GM12878 (cell line): ENCODE results near the gene SPN. TPM values are rescaled to one million over a fixed set of nuclear protein-coding genes. Genes with fewer than 3 reads are reported as not detected.
"Not testable (repeated sequence)": the region's sequence is repeated elsewhere in the genome, so short reads cannot be mapped to it uniquely, and the experiment has no call there.

Source experiments
- ATAC-seq: fragments of 200-7000 bp; cut with Tn5 transposase; 3 replicates; pipeline ENCODE4 v1.9.1; 2020; ENCODE audit warnings: mild to moderate bottlenecking, moderate library complexity
- BruUV-seq: library from RNA; stranded (reverse); fragments of 400-500 nt; replicated peaks from 2 replicates; lab custom pipeline; 2021; lab: Mats Ljungman, UMichigan
- CTCF ChIA-PET: fragments of 300-600 bp; sonication (Branson Sonifier 250); formaldehyde crosslinking; extraction: SDS; loops from one replicate; lab custom pipeline; 2021; ENCODE audit warnings: inconsistent platforms; lab: Yijun Ruan, JAX
- POLR2A ChIA-PET: fragments of 350-600 bp; formaldehyde crosslinking; extraction: SDS; loops from one replicate; lab custom pipeline; 2021; ENCODE audit warnings: inconsistent platforms; lab: Charles Lee
- RAD21 ChIA-PET: fragments of 300-600 bp; sonication (Branson Sonifier 250); formaldehyde crosslinking; loops from one replicate; lab custom pipeline; 2023; ENCODE audit warnings: antibody characterized with exemption; ENCODE audit not compliant: unreplicated experiment; lab: Charles Lee
- SMC1A ChIA-PET: fragments of 300-600 bp; sonication (Branson Sonifier 250); formaldehyde crosslinking; loops from one replicate; lab custom pipeline; 2023; ENCODE audit not compliant: unreplicated experiment, uncharacterized antibody; lab: Charles Lee
- DNase-seq: peaks from one replicate; pipeline ENCODE4 v3.0.0-alpha.2; 2011; ENCODE audit warnings: low read depth, low spot score
- FAIRE-seq: peaks from 3 replicates; lab custom pipeline; 2011; peaks lifted over from hg19 to GRCh38; lab: Jason Lieb, UNC
- H2AFZ ChIP-seq: 2 replicates; pipeline ENCODE4 v1.6.0; 2011; ENCODE audit warnings: low read depth, low read length, control low read depth; ENCODE audit not compliant: control insufficient read depth
- H3K27ac ChIP-seq: 2 replicates; pipeline ENCODE4 v1.5.1; 2011; ENCODE audit warnings: control low read depth; ENCODE audit not compliant: control insufficient read depth, insufficient read depth
- H3K27me3 ChIP-seq, 2 experiments: replicated peaks in 1 of 2; 2 replicates each; pipeline versions ENCODE4 v1.6.0 to v1.6.1; 2011; ENCODE audit warnings: low read length in 1 of 2; ENCODE audit not compliant: control insufficient read depth in 2 of 2, insufficient read depth in 2 of 2
- H3K36me3 ChIP-seq, 2 experiments: 2 replicates each; pipeline ENCODE4 v1.5.1; 2011; ENCODE audit warnings: low read length in 1 of 2; ENCODE audit not compliant: control insufficient read depth in 2 of 2, insufficient read depth in 2 of 2
- H3K4me1 ChIP-seq: 2 replicates; pipeline ENCODE4 v1.6.1; 2011; ENCODE audit warnings: mild to moderate bottlenecking, low read length, moderate library complexity, mixed read lengths; ENCODE audit not compliant: control insufficient read depth, insufficient read depth
- H3K4me2 ChIP-seq: 2 replicates; pipeline ENCODE4 v1.6.0; 2011; ENCODE audit warnings: control low read depth; ENCODE audit not compliant: control insufficient read depth, insufficient read depth
- H3K4me3 ChIP-seq: fragments of 200-600 bp; sonication (generic); 2 replicates; pipeline ENCODE4 v1.5.1; 2016
- H3K79me2 ChIP-seq: 2 replicates; pipeline ENCODE4 v1.6.0; 2011; ENCODE audit warnings: low read length; ENCODE audit not compliant: control insufficient read depth, insufficient read depth
- H3K9ac ChIP-seq: 2 replicates; pipeline ENCODE4 v1.8.0; 2011; ENCODE audit warnings: low read length, control low read depth, mixed read lengths; ENCODE audit not compliant: control insufficient read depth, insufficient read depth
- H3K9me3 ChIP-seq: replicated peaks from 3 replicates; pipeline ENCODE4 v1.5.1; 2011; ENCODE audit warnings: mild to moderate bottlenecking, low read length; ENCODE audit not compliant: control insufficient read depth, insufficient read depth
- H4K20me1 ChIP-seq: 2 replicates; pipeline ENCODE4 v1.6.0; 2011; ENCODE audit not compliant: control insufficient read depth, insufficient read depth
- BHLHE40 ChIP-seq, 2 experiments: fragments of 450-650 bp in 1 of 2; IDR thresholded peaks; 2 replicates each; pipeline ENCODE4 v1.6.1; 2011 to 2017; ENCODE audit warnings: low read depth in 2 of 2, borderline replicate concordance in 1 of 2, improper control_type of control experiment in 1 of 2, low read length in 1 of 2, mild to moderate bottlenecking in 1 of 2
- EED ChIP-seq: sonication (generic); IDR thresholded peaks from 2 replicates; pipeline ENCODE4 v1.6.1; 2016; ENCODE audit warnings: antibody characterized with exemption, low read depth
- IKZF1 ChIP-seq: fragments of 450-650 bp; conservative IDR thresholded peaks from 2 replicates; pipeline ENCODE4 v1.6.1; 2017; ENCODE audit warnings: antibody characterized with exemption, mild to moderate bottlenecking
- IKZF2 ChIP-seq, 2 experiments: fragments of 450-650 bp; IDR thresholded peaks; 2 replicates each; pipeline ENCODE4 v1.6.1; 2017; ENCODE audit warnings: mild to moderate bottlenecking in 2 of 2, moderate library complexity in 2 of 2
- MTA2 ChIP-seq: fragments of 450-650 bp; IDR thresholded peaks from 2 replicates; pipeline ENCODE4 v1.6.1; 2016; ENCODE audit warnings: low read depth, mild to moderate bottlenecking, moderate library complexity
- NR2C1 ChIP-seq: fragments of 450-650 bp; IDR thresholded peaks from 2 replicates; pipeline ENCODE4 v1.6.1; 2017; ENCODE audit warnings: antibody characterized with exemption, mild to moderate bottlenecking, moderate library complexity
- NR2F1 ChIP-seq: fragments of 450-650 bp; conservative IDR thresholded peaks from 2 replicates; pipeline ENCODE4 v1.6.1; 2017; ENCODE audit warnings: mild to moderate bottlenecking
- ZNF687 ChIP-seq: fragments of 450-650 bp; IDR thresholded peaks from 2 replicates; pipeline ENCODE4 v1.6.1; 2017; ENCODE audit warnings: mild to moderate bottlenecking, moderate library complexity
- WGBS: methylation state at CpG from one replicate; pipeline ENCODE4 v1.1.6; 2016; ENCODE audit warnings: low lambda C conversion rate; ENCODE audit not compliant: insufficient replicate concordance, insufficient coverage; ENCODE audit errors: missing lambda C conversion rate; 5-methylcytosine and 5-hydroxymethylcytosine counted together
- in situ Hi-C: fragments of 300-500 bp; cut with MboI; formaldehyde crosslinking; loops from 9 replicates; pipeline ENCODE4 v1.14.3; 2018; ENCODE audit warnings: mixed read lengths
- intact Hi-C: fragments of 100-400 bp; cut with micrococcal nuclease; formaldehyde crosslinking; loops from one replicate; pipeline ENCODE4 v1.14.2; 2022; ENCODE audit not compliant: unreplicated experiment
- polyA plus RNA-seq, 11 experiments: library from polyadenylated mRNA; depleted of rRNA in 4 of 11; unstranded in 6 of 11; stranded (reverse) in 5 of 11; fragments of >200 nt; fragmentation: Nextera tagmentation in 4 of 11; fragmentation: Illumina TruSeq in 1 of 11; extraction: Ambion mirVana in 4 of 11; extraction: Trizol in 1 of 11; gene quantifications; 1 replicate in 1 of 11; 2 replicates in 10 of 11; pipeline versions ENCODE4 v1.2.1 to v1.2.3, GENCODE V29; 2011 to 2016; ENCODE audit warnings: inconsistent platforms in 2 of 11, missing spikeins in 2 of 11, low read depth in 1 of 11
- total RNA-seq, 4 experiments: library from RNA; depleted of rRNA in 3 of 4; stranded (reverse); fragments of >200 nt in 3 of 4; fragmentation: Illumina TruSeq in 1 of 4; extraction: Trizol in 1 of 4; gene quantifications; 2 replicates each; pipeline versions ENCODE4 v1.2.1 to v1.2.3, GENCODE V29; 2013 to 2021

The SPN gene
- total and polyA plus RNA-seq, 10 of the 15 experiments (the other 5 are each of a cell fraction or from before 2014, with no cell fraction given): 16.2 to 173 (median 92.7) TPM

- in situ Hi-C loops: not testable (repeated sequence)
Measured at GRCh38 chr16:29689490-29690351, 26.7 kb downstream of the SPN start.

GRCh38 chr16:29692606-29693005 lies 29.6 kb downstream of the SPN start:
- H2AFZ ChIP-seq, BruUV-seq, H4K20me1 ChIP-seq, H3K36me3 ChIP-seq, RAD21 ChIA-PET, H3K4me3 ChIP-seq, FAIRE-seq, H3K4me2 ChIP-seq, ATAC-seq, SMC1A ChIA-PET, H3K27ac ChIP-seq, H3K27me3 ChIP-seq, intact Hi-C loops, H3K9ac ChIP-seq, H3K79me2 ChIP-seq, H3K9me3 ChIP-seq, in situ Hi-C loops, DNase-seq: not testable (repeated sequence)
- CTCF ChIA-PET: interaction anchor here (0.6 to 3.1 kb wide), 5 partner anchors 9 to 206 kb away, joined by 3 to 23 read pairs (median 9); no protein-coding TSS in a partner anchor
- peaks cover 12% of the 10 kb centered on the region for H3K4me1 ChIP-seq
- 92% methylated on average over 26 of the region's 26 CpGs for WGBS
- POLR2A ChIA-PET: interaction anchor here (0.6 kb wide), 1 partner anchor 216 kb away, joined by 3 read pairs; no protein-coding TSS in a partner anchor

More at GRCh38 chr16:29689490-29690351, 26.7 kb downstream of the SPN start:
- H2AFZ ChIP-seq, H3K27ac ChIP-seq, H3K27me3 ChIP-seq, H4K20me1 ChIP-seq, DNase-seq, BruUV-seq, H3K9ac ChIP-seq, intact Hi-C loops, H3K79me2 ChIP-seq, H3K9me3 ChIP-seq, H3K4me3 ChIP-seq, H3K36me3 ChIP-seq: not testable (repeated sequence)
- FAIRE-seq (peak; percentile 47), ATAC-seq (peak; percentile 33)
- TF ChIP-seq MTA2 (0 out of 2 replicates have a peak, but pooled peaks have one; percentile 26), NR2C1 (peak; percentile 50), IKZF2 (IDR thresholded peaks at IDR 0.05) (peak; percentile 58 to 72), NR2F1 (peak; percentile 68; the same call in 1 of the 2 replicates), ZNF687 (peak; percentile 42; the same call in 1 of the 2 replicates), EED (peak; percentile 53), IKZF1 (peak; percentile 47; the same call in 1 of the 2 replicates), BHLHE40 (IDR thresholded peaks at IDR 0.05; ENCODE audit: borderline replicate concordance in 1 of 2, low read depth in 2 of 2, low read length in 1 of 2) (peak in 1 of 2 experiments; percentile 24; a peak in 1 of 4 replicates)
- WGBS: 56% methylated on average over 23 of the region's 23 CpGs
- peak overlapping the region; percentile 22; the same call in 1 of the 2 replicates for H3K4me2 ChIP-seq
- H3K4me1 ChIP-seq: peaks cover 23% of the 10 kb centered on the region
- ChIA-PET RAD21 (interaction anchor here (0.8 to 1.0 kb wide), 2 partner anchors 47 to 288 kb away, joined by 3 read pairs; no protein-coding TSS in a partner anchor), SMC1A (interaction anchor here (0.6 to 2.5 kb wide), 7 partner anchors 10 to 118 kb away, joined by 3 to 10 read pairs (median 4); no protein-coding TSS in a partner anchor), CTCF (interaction anchor here (1.0 to 3.1 kb wide), 4 partner anchors 9 to 158 kb away, joined by 6 to 19 read pairs (median 7); partner anchors contain the start of gene QPRT), POLR2A (interaction anchor here (1.3 kb wide), 1 partner anchor 27 kb away, joined by 3 read pairs; no protein-coding TSS in a partner anchor)
